ENCODE results near the gene ARHGAP26.

GRCh38 chr5:143002459-143003327 is 232.5 kb downstream of the ARHGAP26 start:
- TF ChIP-seq REST (IDR thresholded peaks at IDR 0.05; ENCODE audit: insufficient read depth in 1 of 2, low read depth in 2 of 2, low read length in 1 of 2) (no peak), POLR2AphosphoS5 (IDR thresholded peaks at IDR 0.05; ENCODE audit: low read depth, low read length) (no peak), CTCF (IDR thresholded peaks at IDR 0.05) (peak; percentile 66), SIN3A (IDR thresholded peaks at IDR 0.05; ENCODE audit: borderline replicate concordance, insufficient read depth, low read depth, low read length) (no peak)
